KMS-11 (cell line): ENCODE measurements around the gene USPL1.
"Not testable (repeated sequence)": the region's sequence is repeated elsewhere in the genome, so short reads cannot be mapped to it uniquely, and the experiment has no call there.

Experiments used
- H2AFZ ChIP-seq: fragments of 200-600 bp; sonication (generic); 2 replicates; pipeline ENCODE4 v1.6.1; 2016; ENCODE audit warnings: antibody characterized with exemption, mixed run types, low read depth
- H3K27ac ChIP-seq: fragments of 200-600 bp; sonication (generic); 2 replicates; pipeline ENCODE4 v1.6.1; 2016; ENCODE audit warnings: mild to moderate bottlenecking, mixed run types
- H3K27me3 ChIP-seq: fragments of 200-600 bp; sonication (generic); 2 replicates; pipeline ENCODE4 v1.6.1; 2017; ENCODE audit warnings: mild to moderate bottlenecking, low read depth, mixed run types, moderate library complexity; ENCODE audit not compliant: insufficient read depth
- H3K36me3 ChIP-seq: fragments of 200-600 bp; sonication (generic); 2 replicates; pipeline ENCODE4 v1.6.1; 2017; ENCODE audit warnings: mild to moderate bottlenecking, mixed run types; ENCODE audit not compliant: insufficient read depth
- H3K4me1 ChIP-seq: fragments of 200-600 bp; sonication (generic); 2 replicates; pipeline ENCODE4 v1.6.1; 2016; ENCODE audit warnings: mild to moderate bottlenecking, low read depth, mixed run types; ENCODE audit not compliant: poor library complexity, severe bottlenecking
- H3K4me2 ChIP-seq: fragments of 200-600 bp; sonication (generic); 2 replicates; pipeline ENCODE4 v1.7.0; 2016; ENCODE audit warnings: mild to moderate bottlenecking, mixed run types
- H3K4me3 ChIP-seq: fragments of 200-600 bp; sonication (generic); IDR thresholded peaks from 2 replicates; pipeline ENCODE4 v1.6.1; 2017; ENCODE audit warnings: low read depth, low read length, mixed read lengths; ENCODE audit not compliant: insufficient read depth
- H3K79me2 ChIP-seq: fragments of 200-600 bp; sonication (generic); 2 replicates; pipeline ENCODE4 v1.6.1; 2016; ENCODE audit warnings: low read depth, mixed run types; ENCODE audit not compliant: insufficient read depth
- H3K9ac ChIP-seq: fragments of 200-600 bp; sonication (generic); 2 replicates; pipeline ENCODE4 v1.6.1; 2016; ENCODE audit warnings: mild to moderate bottlenecking, mixed run types
- H4K20me1 ChIP-seq: fragments of 200-600 bp; sonication (generic); 2 replicates; pipeline ENCODE4 v1.6.1; 2016; ENCODE audit warnings: mild to moderate bottlenecking, mixed run types; ENCODE audit not compliant: insufficient read depth
- CTCF ChIP-seq: fragments of 200-600 bp; sonication (generic); conservative IDR thresholded peaks from 2 replicates; pipeline ENCODE4 v1.6.1; 2017; ENCODE audit warnings: low read depth, mild to moderate bottlenecking, antibody characterized with exemption, low read length, moderate library complexity, mixed read lengths

Gene USPL1

DNA sequence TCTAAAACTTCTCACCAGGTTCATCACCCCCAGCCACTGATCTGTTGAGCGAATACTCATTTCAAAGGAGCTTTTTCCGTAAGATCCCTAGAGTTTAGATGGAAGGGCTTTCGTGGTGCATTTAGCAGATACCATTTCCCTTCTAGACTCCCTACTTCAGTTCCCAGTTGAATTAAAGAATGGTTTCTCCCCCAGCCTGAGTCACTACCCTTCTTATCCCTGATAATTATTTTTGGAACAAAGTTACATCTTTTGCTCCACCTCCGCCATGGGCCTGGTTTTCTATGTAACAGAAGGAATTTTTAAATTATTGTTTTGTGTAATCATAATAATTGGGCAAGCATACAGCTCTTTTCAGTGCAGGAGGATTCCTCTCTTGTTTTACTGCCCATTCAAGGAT is 22.0 kb downstream of the USPL1 start:
- no peak for TF ChIP-seq CTCF
- Histone ChIP-seq H3K36me3 (no peaks in the 10 kb centered on the region), H3K27me3 (no peaks in the 10 kb centered on the region), H4K20me1 (peaks cover 6% of the 10 kb centered on the region; the same call in 1 of the 2 replicates), H3K4me2 (no peak overlapping the region), H3K79me2 (peaks cover 18% of the 10 kb centered on the region; the same call in 1 of the 2 replicates), H2AFZ (no peak overlapping the region), H3K4me1 (peaks cover 6% of the 10 kb centered on the region), H3K4me3 (no peak overlapping the region), H3K9ac (no peak overlapping the region), H3K27ac (no peak overlapping the region)

GRCh38 chr13:30641173-30641572 is 23.5 kb downstream of the USPL1 start:
- not testable (repeated sequence) for H3K4me2 ChIP-seq, H3K4me1 ChIP-seq, H3K27ac ChIP-seq, H3K9ac ChIP-seq, H2AFZ ChIP-seq, H3K79me2 ChIP-seq, H4K20me1 ChIP-seq, H3K36me3 ChIP-seq, H3K4me3 ChIP-seq, H3K27me3 ChIP-seq

DNA sequence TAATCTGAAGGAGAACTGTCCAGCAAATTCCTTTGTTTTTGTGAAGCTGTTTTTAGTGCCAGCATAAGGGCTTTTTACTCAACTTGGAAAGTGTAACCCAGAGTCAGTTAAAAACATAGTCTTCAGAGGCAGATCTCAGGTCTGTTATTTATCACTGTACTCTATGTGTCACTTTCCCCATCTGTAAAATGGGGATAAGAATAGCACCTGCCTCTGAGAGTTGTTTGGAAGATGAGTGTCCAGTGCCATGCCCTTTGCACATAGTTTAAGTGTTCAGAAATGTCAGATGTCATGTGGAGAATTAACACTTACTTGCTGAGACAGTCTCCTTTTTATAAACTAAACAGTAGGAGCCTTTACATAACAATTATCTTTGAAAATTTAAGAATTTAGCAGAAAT is 27.9 kb downstream of the USPL1 start:
- H3K36me3 ChIP-seq = no peaks in the 10 kb centered on the region

DNA sequence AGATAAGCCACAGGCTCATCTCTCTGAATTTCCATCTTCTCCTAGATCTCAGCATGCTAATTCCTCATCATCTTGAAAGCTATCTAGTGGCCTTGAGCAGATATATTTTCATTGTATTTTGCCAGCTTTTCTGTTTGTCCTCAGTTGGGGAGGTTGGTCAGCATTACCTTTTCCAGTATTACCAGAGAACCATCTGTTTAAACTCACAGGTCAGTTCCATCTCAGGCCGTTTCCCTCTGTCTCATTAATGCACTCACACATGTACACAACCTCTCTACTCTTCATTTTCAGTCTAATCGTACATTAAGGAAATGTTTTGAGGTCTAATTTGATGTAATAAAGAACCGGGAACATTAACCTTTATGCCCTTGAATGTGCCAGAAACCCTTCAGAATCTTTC is 29.7 kb downstream of the USPL1 start:
- Histone ChIP-seq H3K4me2 (no peak overlapping the region), H3K4me3 (no peak overlapping the region), H3K27me3 (no peaks in the 10 kb centered on the region), H3K27ac (no peak overlapping the region), H3K36me3 (no peaks in the 10 kb centered on the region), H3K79me2 (peaks cover 7% of the 10 kb centered on the region; the same call in 1 of the 2 replicates), H3K4me1 (peaks cover 15% of the 10 kb centered on the region), H2AFZ (no peak overlapping the region), H3K9ac (no peak overlapping the region), H4K20me1 (no peaks in the 10 kb centered on the region)
- no peak for TF ChIP-seq CTCF

More for the DNA sequence above, 27.9 kb downstream of the USPL1 start:
- Histone ChIP-seq H3K27me3 (no peaks in the 10 kb centered on the region), H3K27ac (no peak overlapping the region), H3K4me2 (no peak overlapping the region), H3K79me2 (no peaks in the 10 kb centered on the region), H3K9ac (no peak overlapping the region), H4K20me1 (no peaks in the 10 kb centered on the region), H3K4me1 (no peaks in the 10 kb centered on the region), H2AFZ (no peak overlapping the region), H3K4me3 (no peak overlapping the region)
- no peak for TF ChIP-seq CTCF

- Histone ChIP-seq H3K36me3 (no peaks in the 10 kb centered on the region), H3K4me1 (peaks cover 21% of the 10 kb centered on the region), H3K27ac (no peak overlapping the region), H4K20me1 (no peaks in the 10 kb centered on the region), H2AFZ (no peak overlapping the region), H3K9ac (no peak overlapping the region), H3K79me2 (peaks cover 10% of the 10 kb centered on the region; the same call in 1 of the 2 replicates), H3K4me2 (no peak overlapping the region), H3K27me3 (no peaks in the 10 kb centered on the region), H3K4me3 (no peak overlapping the region)
- TF ChIP-seq CTCF = no peak
Observed at GRCh38 chr13:30647824-30648521, 30.3 kb downstream of the USPL1 start.
